Activated CD8-positive, alpha-beta memory T cell treated with anti-CD3 and anti-CD28 coated beads for 24 hours (primary cell): Measurements from ENCODE around the gene ARFGAP2.
A peak's percentile ranks its signal among the peaks of the same experiment; 100 is the strongest.

Experiments used
- DNase-seq: peaks from one replicate; pipeline ENCODE4 v3.0.0-alpha.2; 2020

Gene ARFGAP2

GRCh38 chr11:47166368-47166767, 10.3 kb downstream of the ARFGAP2 start:
- no peak for DNase-seq

- no peak for DNase-seq
Measured at GRCh38 chr11:47165253-47165840, 11.3 kb downstream of the ARFGAP2 start.

- DNase-seq: no peak
Measured at GRCh38 chr11:47164321-47164720, 12.4 kb downstream of the ARFGAP2 start.

- DNase-seq: no peak
Measured at GRCh38 chr11:47163898-47164297, 12.8 kb downstream of the ARFGAP2 start.

GRCh38 chr11:47163193-47163592, 13.5 kb downstream of the ARFGAP2 start:
- DNase-seq: no peak

GRCh38 chr11:47162426-47162825, 14.3 kb downstream of the ARFGAP2 start:
- no peak for DNase-seq

- no peak for DNase-seq
Measured at GRCh38 chr11:47161890-47162289, 14.8 kb downstream of the ARFGAP2 start.

GRCh38 chr11:47161134-47161854, 15.4 kb downstream of the ARFGAP2 start:
- peak; percentile 81 for DNase-seq

- DNase-seq: no peak
Measured at GRCh38 chr11:47160753-47161133, 15.9 kb downstream of the ARFGAP2 start.

GRCh38 chr11:47158242-47158641, 18.4 kb downstream of the ARFGAP2 start:
- DNase-seq: no peak

- DNase-seq: no peak
Measured at GRCh38 chr11:47157805-47158204, 18.9 kb downstream of the ARFGAP2 start.

- no peak for DNase-seq
Measured at GRCh38 chr11:47156951-47157350, 19.7 kb downstream of the ARFGAP2 start.

GRCh38 chr11:47156333-47156732, 20.3 kb downstream of the ARFGAP2 start:
- no peak for DNase-seq

GRCh38 chr11:47155879-47156278, 20.8 kb downstream of the ARFGAP2 start:
- no peak for DNase-seq

GRCh38 chr11:47154616-47155570, 21.8 kb downstream of the ARFGAP2 start:
- peak; percentile 71 for DNase-seq

- DNase-seq: peak; percentile 81
Measured at GRCh38 chr11:47152953-47153950, 23.4 kb downstream of the ARFGAP2 start.

- no peak for DNase-seq
Measured at GRCh38 chr11:47152126-47152952, 24.3 kb downstream of the ARFGAP2 start.

- DNase-seq: no peak
Measured at GRCh38 chr11:47149782-47150181, 26.9 kb downstream of the ARFGAP2 start.

GRCh38 chr11:47148903-47149531, 27.7 kb downstream of the ARFGAP2 start:
- no peak for DNase-seq

- no peak for DNase-seq
Measured at GRCh38 chr11:47148270-47148669, 28.4 kb downstream of the ARFGAP2 start.

- DNase-seq: no peak
Measured at GRCh38 chr11:47147681-47148080, 29.0 kb downstream of the ARFGAP2 start.
